PC-9 (cell line): Measurements from ENCODE around the gene PDE4D. TPM values are rescaled to one million over a fixed set of nuclear protein-coding genes. Genes with fewer than 3 reads are reported as not detected.

Experiments used
- BruUV-seq: library from RNA; stranded (reverse); fragments of 400-500 nt; replicated peaks from 2 replicates; lab custom pipeline; 2021; lab: Mats Ljungman, UMichigan
- CTCF ChIA-PET: fragments of 300-600 bp; sonication (Branson Sonifier 250); formaldehyde crosslinking; loops from one replicate; lab custom pipeline; 2022; ENCODE audit warnings: antibody characterized with exemption; lab: Charles Lee
- POLR2A ChIA-PET: fragments of 300-600 bp; sonication (Branson Sonifier 250); formaldehyde crosslinking; loops from one replicate; lab custom pipeline; 2022; ENCODE audit warnings: antibody characterized with exemption; ENCODE audit not compliant: unreplicated experiment; lab: Charles Lee
- DNase-seq, 2 experiments: peaks; one replicate each; pipeline versions ENCODE4 v3.0.0 to v3.0.0-alpha.2; 2015 to 2022; ENCODE audit warnings: mixed read lengths in 1 of 2
- H2AFZ ChIP-seq: fragments of 200-600 bp; sonication (generic); 2 replicates; pipeline ENCODE4 v1.8.1; 2017; ENCODE audit warnings: antibody characterized with exemption
- H3F3A ChIP-seq: fragments of 200-600 bp; sonication (generic); 2 replicates; pipeline ENCODE4 v1.8.1; 2017; ENCODE audit warnings: antibody characterized with exemption, mild to moderate bottlenecking, low read depth; ENCODE audit not compliant: insufficient read depth
- H3K27ac ChIP-seq: fragments of 200-600 bp; sonication (generic); 2 replicates; pipeline ENCODE4 v1.6.1; 2016; ENCODE audit warnings: mixed run types
- H3K27me3 ChIP-seq: fragments of 200-600 bp; sonication (generic); 2 replicates; pipeline ENCODE4 v1.6.1; 2016; ENCODE audit warnings: low read depth, mixed run types; ENCODE audit not compliant: insufficient read depth
- H3K36me3 ChIP-seq: fragments of 200-600 bp; sonication (generic); 2 replicates; pipeline ENCODE4 v1.6.1; 2016; ENCODE audit warnings: low read depth, mixed run types
- H3K4me1 ChIP-seq: fragments of 200-600 bp; sonication (generic); replicated peaks from 2 replicates; pipeline ENCODE4 v1.6.1; 2016; ENCODE audit warnings: mixed run types; ENCODE audit not compliant: insufficient read depth
- H3K4me2 ChIP-seq: fragments of 200-600 bp; sonication (generic); 2 replicates; pipeline ENCODE4 v1.6.1; 2017; ENCODE audit warnings: mixed run types
- H3K4me3 ChIP-seq: fragments of 200-600 bp; sonication (generic); 2 replicates; pipeline ENCODE4 v1.6.1; 2016; ENCODE audit warnings: mixed run types
- H3K79me2 ChIP-seq: fragments of 200-600 bp; sonication (generic); 2 replicates; pipeline ENCODE4 v1.6.1; 2017; ENCODE audit warnings: low read depth, mixed run types
- H3K9me2 ChIP-seq: fragments of 200-600 bp; sonication (generic); 2 replicates; pipeline ENCODE4 v1.8.1; 2017; ENCODE audit warnings: mild to moderate bottlenecking; ENCODE audit not compliant: insufficient read depth
- H3K9me3 ChIP-seq: fragments of 200-600 bp; sonication (generic); 2 replicates; pipeline ENCODE4 v1.8.1; 2016; ENCODE audit warnings: low read depth; ENCODE audit not compliant: insufficient read depth
- H4K20me1 ChIP-seq: fragments of 200-600 bp; sonication (generic); 2 replicates; pipeline ENCODE4 v1.8.1; 2017; ENCODE audit not compliant: insufficient read depth
- CTCF ChIP-seq: fragments of 200-600 bp; sonication (generic); conservative IDR thresholded peaks from 2 replicates; pipeline ENCODE4 v1.6.1; 2017; ENCODE audit warnings: mixed run types, antibody characterized with exemption, mild to moderate bottlenecking, moderate library complexity
- EZH2 ChIP-seq: fragments of 200-600 bp; sonication (generic); IDR thresholded peaks from 2 replicates; pipeline ENCODE4 v1.8.0; 2017; ENCODE audit warnings: antibody characterized with exemption, low read depth
- intact Hi-C: fragments of 100-400 bp; cut with micrococcal nuclease; formaldehyde crosslinking; loops from one replicate; pipeline ENCODE4 v1.10.0; 2022; ENCODE audit not compliant: unreplicated experiment
- total RNA-seq: library from RNA; stranded (reverse); gene quantifications from 2 replicates; pipeline ENCODE4 v1.2.3, GENCODE V29; 2021

Gene PDE4D
- total RNA-seq, 1 experiment from 2014 or later, result 9.8 TPM

- intact Hi-C loops, result loop anchor here (10.0 kb wide), 1 partner anchor 48 kb away; no protein-coding TSS in a partner anchor
- no peaks in the 10 kb centered on the region for H3K27me3 ChIP-seq
- BruUV-seq, result no TSS peak
Observed at GRCh38 chr5:59746241-59746765, 147.2 kb downstream of the PDE4D start.

DNA sequence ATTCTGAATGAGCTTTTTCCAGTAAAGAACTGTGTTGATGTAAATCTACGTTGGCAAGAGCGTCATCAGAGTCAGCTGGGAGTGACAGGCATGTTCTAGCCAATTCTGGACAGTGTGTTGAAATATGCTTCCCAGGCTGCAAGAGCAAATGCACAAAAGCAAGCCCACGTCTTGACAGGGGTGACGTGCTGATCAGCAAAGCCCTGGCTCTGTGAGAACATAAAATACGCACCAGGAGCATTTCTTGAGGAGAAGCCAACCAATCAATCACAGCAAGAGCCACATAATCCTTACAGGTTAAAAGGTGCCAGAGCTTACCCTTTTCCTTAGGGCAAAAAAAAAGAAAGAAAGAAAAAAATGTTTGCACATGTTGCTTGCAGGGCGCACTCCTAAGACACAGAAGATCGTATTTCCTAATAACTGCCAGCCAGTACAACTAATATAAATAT lies 148.1 kb downstream of the PDE4D start:
- peak in 1 of 2 experiments; percentile 43 for DNase-seq
- Histone ChIP-seq H3F3A (peaks cover 16% of the 10 kb centered on the region; the same call in 1 of the 2 replicates), H3K27ac (peak overlapping the region; percentile 41; the same call in 1 of the 2 replicates), H3K9me3 (no peaks in the 10 kb centered on the region), H3K4me3 (no peak overlapping the region), H3K36me3 (no peaks in the 10 kb centered on the region), H3K79me2 (peaks cover 11% of the 10 kb centered on the region; the same call in 1 of the 2 replicates), H2AFZ (no peak overlapping the region), H3K9me2 (no peaks in the 10 kb centered on the region), H3K4me1 (peaks cover 36% of the 10 kb centered on the region), H3K27me3 (no peaks in the 10 kb centered on the region), H4K20me1 (no peaks in the 10 kb centered on the region), H3K4me2 (peak overlapping the region; percentile 22; the same call in 1 of the 2 replicates)
- intact Hi-C loops, result loop anchor here (10.0 kb wide), 1 partner anchor 49 kb away; no protein-coding TSS in a partner anchor
- CTCF ChIA-PET, result no interaction called here
- POLR2A ChIA-PET, result no interaction called here
- BruUV-seq, result no TSS peak
- TF ChIP-seq EZH2, result no peak
- TF ChIP-seq CTCF, result no peak

More at GRCh38 chr5:59746241-59746765, 147.2 kb downstream of the PDE4D start:
- POLR2A ChIA-PET, result no interaction called here
- no peak overlapping the region for H3K4me3 ChIP-seq
- no peaks in the 10 kb centered on the region for H3K36me3 ChIP-seq
- no peaks in the 10 kb centered on the region for H3K9me2 ChIP-seq
- peak overlapping the region; percentile 22 for H3K4me2 ChIP-seq
- TF ChIP-seq EZH2, result no peak
- TF ChIP-seq CTCF, result no peak
- DNase-seq, result peak in 1 of 2 experiments; percentile 82
- H3F3A ChIP-seq, result peaks cover 16% of the 10 kb centered on the region; the same call in 1 of the 2 replicates
- peaks cover 36% of the 10 kb centered on the region for H3K4me1 ChIP-seq
- peaks cover 11% of the 10 kb centered on the region; the same call in 1 of the 2 replicates for H3K79me2 ChIP-seq
- no peaks in the 10 kb centered on the region for H4K20me1 ChIP-seq
- H2AFZ ChIP-seq, result no peak overlapping the region
- no peaks in the 10 kb centered on the region for H3K9me3 ChIP-seq
- H3K27ac ChIP-seq, result peak overlapping the region; percentile 37
- CTCF ChIA-PET, result no interaction called here

- intact Hi-C loops, result loop anchor here (10.0 kb wide), 1 partner anchor 50 kb away; no protein-coding TSS in a partner anchor
- H3K4me1 ChIP-seq, result peaks cover 36% of the 10 kb centered on the region
Observed at GRCh38 chr5:59744531-59744992, 149.0 kb downstream of the PDE4D start.

More at GRCh38 chr5:59744531-59744992, 149.0 kb downstream of the PDE4D start:
- no peak overlapping the region for H3K4me2 ChIP-seq
- no peaks in the 10 kb centered on the region for H3K27me3 ChIP-seq
- DNase-seq, result peak in 1 of 2 experiments; percentile 78
- no peaks in the 10 kb centered on the region for H3K9me3 ChIP-seq
- TF ChIP-seq EZH2 (no peak), CTCF (no peak)
- CTCF ChIA-PET, result interaction anchor here (0.6 kb wide), 1 partner anchor 34 kb away, joined by 3 read pairs; no protein-coding TSS in a partner anchor
- H3K4me3 ChIP-seq, result no peak overlapping the region
- H3K79me2 ChIP-seq, result peaks cover 15% of the 10 kb centered on the region
- H3K9me2 ChIP-seq, result no peaks in the 10 kb centered on the region
- no peaks in the 10 kb centered on the region for H3K36me3 ChIP-seq
- H3F3A ChIP-seq, result peaks cover 16% of the 10 kb centered on the region; the same call in 1 of the 2 replicates
- H2AFZ ChIP-seq, result no peak overlapping the region
- POLR2A ChIA-PET, result no interaction called here
- no peaks in the 10 kb centered on the region for H4K20me1 ChIP-seq
- H3K27ac ChIP-seq, result peak overlapping the region; percentile 41
- BruUV-seq, result no TSS peak
